ENCODE measurements around the gene ZNF296.

Gene ZNF296

DNA sequence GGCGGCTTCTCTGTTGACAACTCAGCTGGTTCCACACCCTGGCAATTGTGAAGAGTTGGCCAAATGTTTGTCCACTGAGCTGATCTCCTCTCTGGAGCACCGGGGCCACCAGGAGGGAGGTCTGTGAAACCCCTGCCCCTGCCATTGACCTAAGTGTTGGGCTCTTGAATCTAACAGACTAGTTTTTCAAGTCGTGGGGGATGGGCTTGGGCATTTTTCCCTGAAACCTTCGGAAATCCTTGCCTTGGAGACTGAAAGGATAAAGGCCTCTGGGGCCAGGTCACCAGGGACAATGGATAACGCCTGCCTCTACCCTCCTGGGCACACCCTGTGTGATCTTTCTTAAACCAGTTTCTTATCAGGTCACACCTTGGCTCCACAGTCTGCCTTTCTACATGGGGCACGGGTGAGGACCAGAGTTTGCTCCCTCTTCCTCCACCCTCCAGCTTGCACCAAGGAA, 3.7 kb upstream of the ZNF296 start:
- no peak for DNase-seq

DNA sequence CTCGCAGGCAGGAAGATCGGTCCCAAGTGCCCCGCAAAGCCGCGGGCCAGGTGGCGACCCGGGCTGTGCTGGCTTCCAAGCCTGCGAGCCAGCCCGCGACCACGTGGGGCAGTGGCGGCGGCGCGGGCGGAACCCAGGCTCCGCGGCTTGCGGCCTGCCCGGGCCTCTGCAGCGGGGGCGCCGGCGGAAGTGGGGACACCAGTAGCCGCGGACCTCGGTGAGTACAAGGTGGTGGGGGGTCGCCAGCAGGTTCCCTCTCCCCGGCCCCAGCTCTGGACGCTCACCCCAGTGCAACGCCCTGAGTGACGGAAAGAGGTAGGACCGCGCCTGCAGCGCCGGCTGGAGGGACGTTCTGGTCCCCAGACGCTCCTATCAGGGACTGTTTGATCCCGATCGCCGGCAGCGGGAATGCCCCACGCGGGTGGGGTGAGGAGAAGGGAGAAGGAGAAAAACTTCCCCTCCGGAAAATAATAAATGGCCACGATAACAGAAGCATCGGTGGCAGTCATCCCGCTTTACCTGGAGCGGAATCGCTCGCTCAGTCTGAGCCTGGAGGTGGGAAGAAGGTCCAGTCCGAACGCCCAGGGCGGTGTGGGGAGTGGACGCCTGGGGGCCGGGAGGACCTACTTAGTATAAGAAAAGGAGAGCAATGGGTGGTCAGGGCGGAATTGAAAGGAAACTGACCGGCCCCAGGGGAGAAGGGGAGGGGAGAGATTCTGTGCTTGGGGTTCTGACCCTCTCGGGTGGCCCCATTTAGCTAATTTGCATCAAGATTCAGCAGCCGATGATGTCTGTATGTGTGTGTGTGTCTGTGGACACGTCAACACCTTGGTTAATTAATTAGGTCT, 3.0 kb upstream of the ZNF296 start, which contains the start of gene GEMIN7:
GEMIN7 (plus strand) TSS at position 198 of the 848 bp plus-strand sequence. CDS start 10,855 bp downstream, outside the sequence.
- DNase-seq, result peak; percentile 81

DNA sequence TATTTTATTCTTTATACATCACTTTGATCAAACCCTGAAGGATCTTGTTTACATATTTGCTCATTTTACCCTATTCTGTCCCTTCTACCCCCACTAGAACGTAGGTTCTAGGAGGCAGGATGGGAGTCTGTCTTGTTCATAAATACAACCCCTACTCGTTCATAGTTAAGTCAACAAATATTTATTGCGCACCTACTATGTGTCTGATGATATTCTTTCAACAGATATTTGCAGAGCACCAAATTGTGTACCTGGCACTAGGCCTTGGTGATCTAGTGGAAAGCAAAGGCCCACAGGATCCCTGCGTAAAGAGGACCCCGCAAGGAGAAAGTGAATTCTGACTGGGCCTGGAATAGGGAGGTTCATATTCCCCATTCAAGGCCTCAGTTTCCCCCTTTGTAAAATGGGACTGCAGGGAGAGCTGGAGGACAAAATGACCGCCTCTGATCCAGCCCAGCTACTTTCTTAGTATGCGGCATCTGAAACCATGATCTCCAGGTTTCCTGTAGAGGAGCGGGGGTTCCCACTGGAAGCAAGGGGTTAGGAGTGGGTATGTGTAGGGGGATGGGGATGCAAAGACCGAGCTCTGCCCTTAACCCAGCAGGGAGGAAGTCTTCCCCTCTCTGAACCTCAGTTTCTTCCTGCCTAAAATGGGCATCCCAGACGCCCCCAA, 2.2 kb upstream of the ZNF296 start:
- no peak for DNase-seq

DNA sequence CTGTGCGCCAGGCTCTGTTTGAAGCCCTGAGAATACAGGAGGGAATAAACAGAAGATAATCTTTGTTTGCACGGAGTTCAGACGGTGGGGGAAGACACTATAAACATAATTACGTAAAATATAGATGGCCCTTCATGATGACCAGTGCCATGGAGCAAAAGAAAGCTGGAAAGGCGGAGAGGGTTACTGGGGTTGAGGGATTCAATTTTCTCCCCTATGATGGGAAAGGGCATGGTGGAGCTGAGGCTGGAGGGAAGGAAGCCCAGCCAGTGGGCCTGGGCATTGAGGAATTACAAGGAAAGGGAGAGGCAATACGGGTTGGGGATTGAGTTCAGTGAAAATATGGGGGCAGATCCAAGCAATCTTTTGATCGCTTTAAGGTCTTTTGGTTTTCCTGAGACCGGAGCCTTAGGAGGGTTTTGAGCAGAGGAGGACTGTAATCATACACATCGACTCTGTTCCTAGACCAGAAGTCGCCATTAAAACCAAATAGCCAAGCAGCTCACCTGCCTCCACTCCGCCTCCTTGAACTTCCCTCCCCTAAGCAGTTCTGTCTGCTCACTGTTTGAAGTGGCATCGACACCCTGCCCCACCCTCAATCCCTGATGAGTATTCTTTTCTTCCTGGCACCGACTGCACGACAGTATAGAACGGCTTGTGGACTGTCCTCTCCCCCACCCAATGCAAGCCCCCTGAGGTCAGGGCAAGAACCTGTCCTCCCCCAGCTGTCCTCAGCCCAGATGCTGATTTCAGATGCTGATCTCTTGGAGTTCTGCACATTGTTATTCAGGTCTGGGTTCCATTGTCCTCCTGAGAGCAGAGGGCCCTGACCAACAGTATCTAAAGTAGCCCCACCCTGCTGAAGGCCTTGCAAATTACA, 813 bp upstream of the ZNF296 start:
- no peak for DNase-seq

DNA sequence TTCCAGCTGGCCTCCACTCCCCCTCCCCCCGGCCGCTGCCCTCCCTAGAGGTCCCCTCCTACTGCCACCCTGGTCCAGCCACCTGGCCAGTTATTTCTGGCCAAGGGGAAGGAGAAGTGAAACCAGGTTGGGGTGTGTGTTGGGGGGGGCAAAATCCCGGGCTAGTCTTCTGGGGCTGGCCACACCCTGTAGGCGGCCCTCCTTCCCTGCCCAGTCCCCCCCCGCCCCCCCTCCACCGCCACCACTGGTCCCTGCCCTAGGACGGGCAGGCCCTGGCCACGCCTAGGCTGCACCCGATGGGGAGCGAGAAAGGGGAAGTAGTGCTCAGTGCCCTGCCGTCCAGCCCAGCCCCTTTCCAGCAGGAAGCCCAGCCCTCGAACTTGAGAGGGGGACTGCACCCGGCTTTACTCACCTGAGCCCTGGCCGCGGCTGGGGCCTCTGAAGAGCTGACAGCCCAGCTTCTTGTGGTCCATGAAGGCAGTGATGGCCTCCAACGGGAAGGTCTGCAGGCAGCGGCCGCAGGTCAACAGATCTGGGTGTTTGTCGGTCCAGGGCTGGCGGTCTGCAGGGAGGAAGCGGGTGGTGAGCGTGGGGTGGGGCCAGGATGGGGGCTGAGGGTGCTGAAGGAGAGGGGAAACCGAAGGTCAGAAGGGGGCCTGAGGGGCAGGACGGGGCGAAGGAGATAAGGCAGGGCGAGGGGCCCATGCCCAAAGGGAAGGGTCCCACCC, 813 bp downstream of the ZNF296 start:
- DNase-seq, result no peak

DNA sequence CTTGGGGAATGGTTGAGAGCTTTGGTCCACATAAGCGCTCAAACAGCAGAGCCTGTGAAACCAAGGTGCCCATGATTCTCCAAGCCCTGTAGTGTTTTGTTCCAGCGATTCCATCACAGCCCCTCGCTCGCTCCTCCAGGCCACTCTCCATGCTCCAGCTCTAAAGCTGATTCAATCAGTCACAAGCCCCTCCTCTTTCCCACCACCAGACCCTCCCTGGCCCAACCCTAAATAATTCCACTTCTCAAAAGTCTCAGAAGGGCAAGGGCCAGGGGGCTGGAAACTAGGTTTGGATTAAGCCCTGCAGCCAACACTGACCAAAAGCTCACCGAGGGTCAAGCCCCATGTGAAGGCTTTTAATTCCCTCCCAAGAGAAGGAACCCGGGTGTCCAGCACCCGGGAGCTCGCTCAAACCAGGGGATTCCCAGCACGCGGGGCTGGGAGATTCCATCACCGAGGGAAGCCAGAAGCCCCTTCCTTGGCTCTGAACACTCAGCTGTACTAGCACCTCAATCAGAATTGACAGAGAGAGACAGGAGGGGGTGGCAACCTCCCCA, 1.5 kb downstream of the ZNF296 start:
- no peak for DNase-seq

DNA sequence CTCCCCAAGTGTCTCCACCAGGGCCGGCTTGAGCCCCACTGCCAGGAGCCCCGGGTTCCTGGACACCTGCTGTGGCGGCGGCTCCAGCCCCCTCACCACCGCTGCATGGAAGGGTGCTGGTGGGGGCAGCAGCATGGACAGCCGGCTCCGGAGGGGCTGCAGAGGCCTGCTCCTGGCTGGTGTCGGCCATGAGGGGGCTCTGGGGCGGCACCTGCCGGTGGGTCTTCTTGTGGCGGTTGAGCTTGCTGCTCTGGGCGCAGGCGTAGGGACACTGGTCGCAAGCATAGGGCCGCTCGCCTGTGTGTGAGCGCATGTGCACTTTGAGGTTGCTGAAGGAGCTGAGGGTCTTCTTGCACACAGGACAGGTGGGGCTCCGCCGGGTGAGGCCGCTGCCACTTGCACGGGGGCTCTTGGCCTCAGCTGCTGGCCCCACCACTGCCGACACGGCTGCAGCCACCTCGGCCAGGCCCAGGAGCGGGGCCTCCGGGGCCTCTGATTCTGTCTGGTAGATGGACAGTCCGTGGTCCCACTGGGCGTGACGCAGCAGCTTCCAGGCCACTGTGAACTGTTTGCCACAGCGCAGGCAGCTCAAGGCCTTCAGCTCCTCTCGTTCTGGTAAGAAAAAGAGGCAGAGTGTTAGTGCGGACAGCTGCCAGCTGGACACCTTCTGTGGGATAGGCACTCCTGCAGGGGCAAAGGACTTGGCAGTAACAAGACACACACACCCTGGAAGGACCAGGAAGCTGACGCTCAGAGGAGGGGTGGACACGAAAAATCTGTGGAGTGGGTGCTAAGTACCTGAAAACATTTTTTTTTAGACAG, 4.1 kb downstream of the ZNF296 start:
- DNase-seq, result no peak

DNA sequence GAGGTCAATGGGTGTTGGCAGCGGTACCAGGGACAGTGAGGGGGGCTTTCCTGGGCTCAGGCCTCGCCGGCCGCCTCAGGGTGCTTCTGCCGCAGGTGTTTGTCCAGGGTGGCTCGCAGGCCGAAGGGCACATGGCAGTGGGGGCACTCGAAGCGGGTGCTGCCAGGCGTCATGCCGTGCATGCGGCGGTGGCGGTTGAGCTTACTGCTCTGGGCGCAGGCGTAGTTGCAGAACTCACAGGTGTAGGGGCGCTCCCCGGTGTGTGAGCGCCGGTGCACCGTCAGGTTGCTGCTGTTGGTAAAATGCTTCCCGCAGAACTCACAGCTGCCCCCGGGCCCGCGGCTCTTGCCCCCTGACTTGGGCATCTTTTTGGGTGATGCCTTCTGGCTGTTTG, 4.7 kb downstream of the ZNF296 start:
- no peak for DNase-seq

DNA sequence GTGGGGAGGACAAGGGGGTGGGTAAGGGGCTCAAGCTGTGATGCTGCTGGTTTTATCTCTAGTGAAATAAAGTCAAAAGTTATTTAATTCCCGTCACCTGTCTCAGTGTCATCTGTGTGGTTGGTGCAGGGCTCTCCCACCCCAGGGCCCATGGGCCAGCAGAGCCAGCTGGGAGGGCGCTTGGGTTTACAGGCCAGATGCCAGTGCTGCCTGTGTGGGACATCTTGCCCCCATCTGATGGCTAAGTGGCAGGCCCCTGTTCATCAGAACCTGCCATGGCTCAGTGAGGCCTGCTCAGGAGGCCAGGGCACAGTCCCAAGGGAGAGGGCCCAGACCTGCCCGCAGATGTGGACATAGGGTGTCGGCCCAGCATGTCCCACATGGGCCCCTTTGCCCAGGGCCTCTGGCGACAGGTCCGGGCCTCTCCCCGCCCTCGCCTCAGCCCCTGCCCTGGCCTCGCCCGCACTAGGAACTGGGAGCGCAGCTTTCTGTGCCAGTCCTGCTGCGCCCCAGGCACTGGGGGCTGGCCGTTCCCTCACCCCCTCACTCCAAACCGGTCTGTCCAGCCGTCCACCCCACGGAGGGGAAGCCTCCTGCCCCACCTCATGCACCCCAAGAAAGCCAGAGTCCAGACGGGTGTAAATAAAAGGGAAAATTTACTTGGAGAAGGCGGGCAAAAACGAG, 5.3 kb downstream of the ZNF296 start:
- DNase-seq, result no peak

DNA sequence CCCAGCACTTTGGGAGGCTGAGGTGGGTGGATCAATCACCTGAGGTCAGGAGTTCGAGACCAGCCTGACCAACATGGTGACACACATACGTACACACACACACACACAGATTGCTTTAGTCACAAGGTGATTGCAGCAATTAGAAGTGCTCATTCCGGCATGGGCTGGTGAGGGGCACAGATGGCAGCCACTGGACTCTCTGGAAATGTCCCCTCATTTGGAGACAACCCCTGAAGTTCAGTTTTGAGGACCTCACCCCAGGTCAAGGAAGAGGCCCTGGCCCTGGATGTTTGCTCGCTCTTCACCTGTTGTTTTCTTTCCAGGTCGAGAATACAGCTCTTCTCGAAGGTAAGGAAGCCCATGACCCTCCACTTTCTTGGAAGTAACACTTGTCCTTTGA, 6.1 kb downstream of the ZNF296 start:
- no peak for DNase-seq

DNA sequence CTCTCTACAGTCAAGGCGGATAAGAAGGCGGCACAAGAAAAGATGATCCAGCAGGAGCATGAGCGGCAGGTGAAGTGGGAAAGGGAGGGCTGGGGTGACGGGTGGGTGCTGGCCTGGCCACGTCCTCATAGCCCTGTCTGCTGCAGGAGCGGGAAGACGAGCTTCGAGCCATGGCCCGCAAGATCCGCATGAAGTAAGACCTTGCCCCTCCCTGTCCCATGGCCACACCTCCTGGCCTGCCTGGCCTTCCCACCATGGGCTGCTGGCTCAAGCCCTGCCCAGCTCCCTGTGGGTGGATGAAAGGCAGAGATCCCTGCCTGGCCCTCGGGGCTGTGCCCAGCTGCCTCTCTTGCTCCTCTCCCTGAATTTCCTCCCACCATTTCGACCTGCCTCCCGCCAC, 7.2 kb downstream of the ZNF296 start:
- no peak for DNase-seq

DNA sequence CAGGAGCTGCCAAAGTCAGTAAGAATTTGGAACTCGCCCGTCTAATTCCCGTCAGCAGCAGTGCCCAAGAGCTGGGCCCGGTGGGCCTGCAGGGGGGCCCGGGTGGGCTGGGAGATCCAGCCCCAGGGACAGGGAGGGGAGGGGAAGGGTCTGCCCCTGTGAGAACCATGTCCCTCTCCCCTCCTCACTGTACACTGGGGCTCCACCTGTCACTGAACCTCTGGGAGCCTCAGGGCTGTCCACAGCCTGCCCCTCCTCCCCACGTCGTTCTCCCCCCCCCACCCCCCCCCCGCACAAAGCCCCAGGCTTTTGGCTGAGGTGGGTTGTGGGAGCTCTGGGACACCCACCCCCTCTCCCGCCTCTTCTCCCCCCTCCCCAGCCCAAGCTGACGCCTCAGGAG, 8.2 kb downstream of the ZNF296 start:
- no peak for DNase-seq

DNA sequence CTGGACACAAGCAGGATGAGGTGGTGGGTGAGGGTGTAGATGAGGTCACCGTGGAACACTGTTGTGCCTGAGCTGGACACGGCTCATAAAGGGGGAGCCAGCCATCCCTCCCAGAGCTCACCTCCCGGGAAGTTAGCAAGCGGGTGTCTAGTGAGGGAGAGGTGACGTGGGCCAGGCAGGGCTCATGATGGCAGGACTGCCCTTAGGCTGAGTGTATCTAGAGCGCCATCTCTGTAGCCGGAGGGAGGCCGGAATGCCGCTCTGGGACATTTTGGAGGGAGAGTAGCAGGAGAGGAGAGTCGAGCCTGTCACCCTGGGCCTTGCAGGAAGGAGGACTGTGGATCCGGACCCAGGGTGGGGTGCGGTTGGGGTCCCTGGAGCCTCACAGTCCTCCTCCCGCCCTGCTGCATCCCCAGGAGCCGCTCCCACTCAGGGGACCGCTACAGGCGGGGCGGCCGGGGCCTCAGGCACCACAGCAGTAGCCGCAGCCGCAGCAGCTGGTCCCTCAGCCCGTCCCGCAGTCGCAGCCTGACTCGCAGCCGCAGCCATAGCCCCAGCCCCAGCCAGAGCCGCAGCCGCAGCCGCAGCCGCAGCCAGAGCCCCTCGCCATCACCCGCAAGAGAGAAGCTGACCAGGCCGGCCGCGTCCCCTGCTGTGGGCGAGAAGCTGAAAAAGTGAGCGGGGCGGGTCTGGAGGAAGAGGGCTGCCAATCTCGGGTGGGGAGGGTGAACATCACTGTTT, 9.2 kb downstream of the ZNF296 start:
- no peak for DNase-seq

DNA sequence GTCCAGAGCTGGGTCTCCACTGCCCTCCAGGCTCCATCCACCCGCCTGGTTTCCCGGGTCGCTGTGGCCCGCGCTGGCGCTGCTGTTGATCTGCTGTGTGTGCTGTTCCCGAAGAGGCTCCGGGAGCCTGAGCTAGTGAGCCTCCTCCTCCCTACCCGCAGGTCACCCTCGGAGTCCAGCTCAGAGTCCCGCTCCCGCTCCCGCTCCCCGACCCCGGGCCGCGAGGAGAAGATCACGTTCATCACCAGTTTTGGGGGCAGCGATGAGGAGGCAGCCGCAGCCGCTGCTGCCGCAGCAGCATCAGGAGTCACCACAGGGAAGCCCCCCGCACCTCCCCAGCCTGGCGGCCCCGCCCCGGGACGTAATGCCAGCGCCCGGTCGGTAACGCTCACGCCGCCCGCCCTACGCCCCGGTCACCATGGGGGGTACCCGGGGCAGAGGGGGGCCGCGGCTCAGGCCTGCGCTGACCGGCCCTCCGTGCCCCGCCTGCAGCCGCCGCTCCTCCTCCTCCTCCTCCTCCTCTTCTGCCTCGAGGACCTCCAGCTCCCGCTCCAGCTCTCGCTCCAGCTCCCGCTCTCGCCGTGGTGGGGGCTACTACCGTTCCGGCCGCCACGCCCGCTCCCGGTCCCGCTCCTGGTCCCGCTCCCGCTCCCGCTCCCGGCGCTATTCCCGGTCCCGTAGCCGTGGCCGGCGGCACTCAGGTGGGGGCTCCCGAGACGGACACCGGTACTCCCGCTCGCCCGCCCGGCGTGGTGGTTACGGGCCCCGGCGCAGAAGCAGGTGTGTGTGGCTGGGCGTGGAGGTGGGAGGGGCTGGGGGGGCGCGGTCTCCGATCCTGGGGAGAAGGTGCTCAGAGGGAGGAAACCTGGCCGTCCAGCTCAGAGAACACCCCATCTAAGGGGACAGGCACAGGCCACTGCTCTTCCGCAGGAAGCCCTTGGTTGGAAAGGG, 12.2 kb downstream of the ZNF296 start:
- no peak for DNase-seq

DNA sequence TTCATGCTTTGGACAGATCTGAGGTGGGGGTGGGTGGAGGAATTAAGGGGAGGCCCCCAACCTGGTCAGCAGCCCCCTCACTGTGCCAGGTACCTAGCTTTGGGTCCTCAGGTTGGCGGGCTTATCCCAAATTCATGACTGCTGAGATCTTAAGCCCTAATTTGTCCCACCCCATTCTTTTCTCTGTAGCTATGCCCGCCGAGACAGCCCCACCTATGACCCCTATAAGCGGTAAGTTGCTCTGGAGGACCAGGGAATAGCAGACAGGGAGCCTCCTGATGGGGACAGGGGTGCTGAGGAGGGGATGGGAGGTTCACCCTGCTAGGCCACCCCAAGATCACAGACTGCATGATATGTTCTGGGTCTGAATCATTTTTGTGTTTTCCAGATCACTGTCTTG, 14.3 kb downstream of the ZNF296 start:
- DNase-seq, result no peak

DNA sequence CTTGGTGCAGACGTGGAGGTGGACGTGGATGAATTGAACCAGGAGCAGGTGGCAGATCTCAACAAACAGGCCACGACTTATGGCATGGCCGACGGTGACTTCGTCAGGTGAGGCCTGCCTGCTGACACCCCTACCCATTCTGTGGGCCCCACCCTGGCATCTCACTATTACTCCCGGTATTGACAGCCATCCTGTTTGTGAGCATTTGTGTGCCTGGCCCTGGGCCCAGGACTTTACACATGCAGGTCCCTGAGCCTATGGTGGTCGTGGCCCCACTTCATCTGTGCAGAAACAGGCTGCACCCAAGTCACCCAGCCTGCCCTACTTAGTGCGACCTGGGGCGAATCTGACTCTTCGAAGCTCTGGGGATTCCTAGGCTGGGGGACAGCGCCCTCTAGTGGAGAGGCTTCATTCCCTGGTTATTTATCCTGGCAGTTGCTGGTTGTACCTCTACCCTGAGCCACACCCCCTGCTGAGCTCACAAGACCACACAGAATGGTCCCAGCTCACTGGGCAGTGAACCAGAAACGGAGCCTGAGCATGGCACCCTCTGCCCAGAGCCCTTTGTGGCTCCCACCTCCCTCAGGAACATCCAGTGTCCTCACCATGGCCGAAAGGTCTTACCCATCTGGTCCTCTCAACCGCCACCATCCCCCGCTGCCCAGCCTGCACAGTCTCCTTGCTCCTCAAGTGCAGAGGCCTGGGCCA, 16.9 kb downstream of the ZNF296 start:
- DNase-seq, result peak; percentile 58

DNA sequence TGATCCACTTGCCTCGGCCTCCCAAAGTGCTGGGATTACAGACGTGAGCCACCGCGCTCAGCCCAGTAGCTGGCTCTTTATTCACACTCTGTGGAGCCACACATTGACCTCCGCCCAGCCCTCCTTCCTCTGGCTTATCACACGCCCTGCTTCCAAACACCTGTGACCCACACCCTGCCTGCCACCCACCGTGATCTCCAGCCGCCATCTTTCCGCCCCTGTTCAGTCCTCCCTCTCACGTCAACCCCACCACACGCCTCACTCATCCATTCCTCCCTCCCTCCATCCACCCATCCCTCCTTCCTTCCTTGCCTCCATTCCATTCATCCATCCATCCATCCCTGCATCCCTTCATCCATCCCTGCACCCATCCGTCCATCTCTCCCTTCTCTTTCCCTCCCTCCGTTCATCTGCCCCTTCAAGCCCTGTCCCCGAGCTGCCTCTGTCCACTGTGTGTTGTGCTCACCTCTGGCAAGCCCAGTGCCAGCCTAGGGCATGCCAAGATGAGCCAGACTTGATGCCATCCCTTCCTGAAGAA, 17.6 kb downstream of the ZNF296 start:
- no peak for DNase-seq

DNA sequence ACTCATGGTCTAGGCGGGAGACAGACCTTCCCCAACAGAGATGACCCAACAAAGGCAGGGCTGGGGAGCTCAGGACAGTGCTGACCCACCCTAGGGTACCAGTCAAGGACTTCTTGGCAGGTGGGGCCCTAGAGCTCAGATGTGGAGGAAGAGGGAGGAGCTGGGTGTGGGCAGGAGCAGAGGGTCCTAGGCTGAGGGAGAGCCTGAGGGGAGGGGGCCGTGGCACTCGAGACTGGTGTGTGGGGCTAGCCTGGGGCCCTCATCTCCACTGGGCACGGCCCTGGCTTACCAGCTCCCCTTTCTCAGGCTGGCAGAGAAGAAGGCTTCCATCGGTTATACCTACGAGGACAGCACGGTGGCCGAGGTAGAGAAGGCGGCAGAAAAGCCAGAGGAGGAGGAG, 18.8 kb downstream of the ZNF296 start:
- DNase-seq, result no peak

All from NCI-H2171 treated with DMSO at 0.1 percent for 48 hours (cell line).